H1 (cell line): Measurements from ENCODE around the gene FOXB1. TPM values are rescaled to one million over a fixed set of nuclear protein-coding genes. Genes with fewer than 3 reads are reported as not detected.

Source experiments
- CTCF ChIA-PET: fragments of 300-600 bp; sonication (Branson Sonifier 250); formaldehyde crosslinking; loops from one replicate; lab custom pipeline; 2021; ENCODE audit not compliant: partially characterized antibody; lab: Charles Lee
- POLR2A ChIA-PET: fragments of 300-600 bp; sonication (Branson Sonifier 250); formaldehyde crosslinking; loops from one replicate; lab custom pipeline; 2021; ENCODE audit warnings: inconsistent platforms; ENCODE audit not compliant: partially characterized antibody; lab: Charles Lee
- DNase-seq, 2 experiments: peaks; one replicate each; pipeline versions ENCODE4 v3.0.0 to v3.0.0-alpha.2; 2010 to 2022; ENCODE audit warnings: low spot score in 2 of 2, low read depth in 1 of 2, mixed read lengths in 1 of 2
- FAIRE-seq: peaks from 2 replicates; lab custom pipeline; 2011; peaks lifted over from hg19 to GRCh38; lab: Jason Lieb, UNC
- H2AFZ ChIP-seq: 2 replicates; pipeline ENCODE4 v1.8.1; 2012; ENCODE audit warnings: low read length, inconsistent platforms
- H2AK5ac ChIP-seq: 2 replicates; pipeline ENCODE4 v1.6.1; 2013; ENCODE audit warnings: low read depth, low read length
- H2BK120ac ChIP-seq: replicated peaks from 2 replicates; pipeline ENCODE3; 2013; ENCODE audit warnings: low read depth, low read length, inconsistent platforms
- H2BK12ac ChIP-seq: 2 replicates; pipeline ENCODE4 v1.6.1; 2013; ENCODE audit warnings: low read depth, low read length
- H2BK15ac ChIP-seq: 2 replicates; pipeline ENCODE4 v1.6.1; 2013; ENCODE audit warnings: low read length
- H2BK20ac ChIP-seq: 2 replicates; pipeline ENCODE4 v1.6.1; 2013; ENCODE audit warnings: low read length
- H2BK5ac ChIP-seq: 2 replicates; pipeline ENCODE4 v1.6.1; 2013; ENCODE audit warnings: low read depth, low read length
- H3K14ac ChIP-seq: 2 replicates; pipeline ENCODE4 v1.6.1; 2013; ENCODE audit warnings: inconsistent platforms; ENCODE audit not compliant: insufficient read length
- H3K18ac ChIP-seq: 2 replicates; pipeline ENCODE4 v1.6.1; 2013; ENCODE audit warnings: low read length; ENCODE audit errors: extremely low read depth
- H3K23ac ChIP-seq: 2 replicates; pipeline ENCODE4 v1.6.1; 2013; ENCODE audit warnings: inconsistent platforms; ENCODE audit not compliant: insufficient read length
- H3K23me2 ChIP-seq: 2 replicates; pipeline ENCODE4 v1.6.1; 2013; ENCODE audit warnings: low read depth, low read length
- H3K27ac ChIP-seq: 2 replicates; pipeline ENCODE4 v1.6.1; 2011; ENCODE audit warnings: low read depth, low read length, inconsistent platforms
- H3K27me3 ChIP-seq, 4 experiments: replicated peaks in 1 of 4; 1 replicate in 1 of 4; 2 replicates in 3 of 4; pipeline versions ENCODE4 v1.6.1 to v1.8.1; 2011 to 2013; ENCODE audit warnings: low read length in 3 of 4, mild to moderate bottlenecking in 3 of 4, inconsistent platforms in 2 of 4, mixed read lengths in 2 of 4, moderate library complexity in 1 of 4; ENCODE audit not compliant: control insufficient read depth in 3 of 4, insufficient read depth in 3 of 4; ENCODE audit errors: extremely low read depth in 1 of 4
- H3K36me3 ChIP-seq, 4 experiments: 2 replicates each; pipeline versions ENCODE4 v1.6.1 to v1.8.1; 2011 to 2013; ENCODE audit warnings: mild to moderate bottlenecking in 4 of 4, low read length in 3 of 4, moderate library complexity in 2 of 4, control low read depth in 1 of 4, inconsistent platforms in 1 of 4; ENCODE audit not compliant: insufficient read depth in 4 of 4, control insufficient read depth in 2 of 4
- H3K4ac ChIP-seq: replicated peaks from 2 replicates; pipeline ENCODE3; 2013; ENCODE audit warnings: low read length, low read depth, mixed read lengths, inconsistent platforms; ENCODE audit not compliant: insufficient read length
- H3K4me1 ChIP-seq, 4 experiments: replicated peaks in 1 of 4; 1 replicate in 1 of 4; 2 replicates in 3 of 4; pipeline versions ENCODE4 v1.6.1 to v1.8.1; 2011 to 2013; ENCODE audit warnings: low read length in 3 of 4, inconsistent platforms in 2 of 4, mixed read lengths in 1 of 4; ENCODE audit not compliant: insufficient read depth in 4 of 4, control insufficient read depth in 3 of 4
- H3K4me2 ChIP-seq, 2 experiments: 2 replicates each; pipeline versions ENCODE4 v1.6.1 to v1.8.1; 2011 to 2013; ENCODE audit warnings: low read depth in 2 of 2, low read length in 2 of 2, control low read depth in 1 of 2, inconsistent platforms in 1 of 2, mild to moderate bottlenecking in 1 of 2; ENCODE audit not compliant: insufficient read depth in 1 of 2
- H3K4me3 ChIP-seq, 4 experiments: fragments of 200-600, 300-600 bp in 1 of 4; sonication (generic), shearing (Covaris generic), sonication (Bioruptor Twin) in 1 of 4; 2 replicates each; pipeline versions ENCODE4 v1.5.1 to v1.8.1; 2011 to 2016; ENCODE audit warnings: low read length in 4 of 4, low read depth in 3 of 4, control low read depth in 2 of 4, inconsistent platforms in 2 of 4, mild to moderate bottlenecking in 2 of 4, mixed read lengths in 1 of 4, moderate library complexity in 1 of 4; ENCODE audit not compliant: insufficient read depth in 2 of 4; ENCODE audit errors: extremely low read depth in 1 of 4
- H3K56ac ChIP-seq: replicated peaks from 2 replicates; pipeline ENCODE3; 2013; ENCODE audit warnings: low read depth, mild to moderate bottlenecking, mixed read lengths, low read length, inconsistent platforms; ENCODE audit not compliant: insufficient read length
- H3K79me1 ChIP-seq: 2 replicates; pipeline ENCODE4 v1.6.1; 2013; ENCODE audit warnings: low read depth, low read length, control low read depth
- H3K79me2 ChIP-seq, 2 experiments: 2 replicates each; pipeline versions ENCODE4 v1.6.1 to v1.8.1; 2012 to 2013; ENCODE audit warnings: low read length in 2 of 2, mild to moderate bottlenecking in 2 of 2, inconsistent platforms in 1 of 2; ENCODE audit not compliant: insufficient read depth in 2 of 2, control insufficient read depth in 1 of 2
- H3K9ac ChIP-seq, 4 experiments: replicated peaks in 1 of 4; 1 replicate in 1 of 4; 2 replicates in 3 of 4; pipeline versions ENCODE4 v1.6.1 to v1.8.1; 2011 to 2013; ENCODE audit warnings: low read depth in 3 of 4, low read length in 3 of 4, control low read depth in 2 of 4, mild to moderate bottlenecking in 2 of 4, moderate library complexity in 2 of 4, inconsistent platforms in 1 of 4; ENCODE audit errors: extremely low read depth in 1 of 4
- H3K9me3 ChIP-seq, 2 experiments: 2 replicates each; pipeline versions ENCODE4 v1.6.1 to v1.8.1; 2012 to 2013; ENCODE audit warnings: mild to moderate bottlenecking in 2 of 2, moderate library complexity in 2 of 2, control low read depth in 1 of 2, inconsistent platforms in 1 of 2, low read depth in 1 of 2, low read length in 1 of 2, mixed read lengths in 1 of 2; ENCODE audit not compliant: insufficient read depth in 2 of 2
- H4K20me1 ChIP-seq, 2 experiments: replicated peaks in 1 of 2; 2 replicates each; pipeline versions ENCODE3 to v1.8.1; 2011 to 2013; ENCODE audit warnings: inconsistent platforms in 2 of 2, low read length in 2 of 2, mild to moderate bottlenecking in 1 of 2; ENCODE audit not compliant: insufficient read depth in 2 of 2, control insufficient read depth in 1 of 2
- H4K5ac ChIP-seq: 2 replicates; pipeline ENCODE4 v1.6.1; 2013; ENCODE audit warnings: low read length, low read depth, mixed read lengths, inconsistent platforms; ENCODE audit not compliant: insufficient read length
- H4K8ac ChIP-seq: 2 replicates; pipeline ENCODE4 v1.8.0; 2013; ENCODE audit warnings: mild to moderate bottlenecking, moderate library complexity, low read length, inconsistent platforms; ENCODE audit not compliant: insufficient read depth; ENCODE audit errors: extremely low read depth
- H4K91ac ChIP-seq: replicated peaks from 2 replicates; pipeline ENCODE3; 2013; ENCODE audit warnings: low read length, mixed read lengths, inconsistent platforms; ENCODE audit not compliant: insufficient read length
- CTBP2 ChIP-seq: IDR thresholded peaks from 2 replicates; pipeline ENCODE4 v1.7.0; 2011; ENCODE audit warnings: borderline replicate concordance, mild to moderate bottlenecking, moderate library complexity, mixed read lengths, low read length; ENCODE audit not compliant: insufficient read depth, insufficient read length
- GABPA ChIP-seq: IDR thresholded peaks from 2 replicates; pipeline ENCODE4 v1.6.1; 2011; ENCODE audit warnings: mild to moderate bottlenecking, low read length, moderate library complexity, borderline replicate concordance; ENCODE audit not compliant: insufficient read depth
- GTF2F1 ChIP-seq: IDR thresholded peaks from 2 replicates; pipeline ENCODE4 v1.6.1; 2012; ENCODE audit warnings: low read depth, low read length, improper control_type of control experiment, borderline replicate concordance
- KDM4A ChIP-seq: IDR thresholded peaks from one replicate; pipeline ENCODE4 v1.7.1; 2012; ENCODE audit warnings: low read depth, mild to moderate bottlenecking, moderate library complexity, low read length, inconsistent platforms; ENCODE audit not compliant: severe bottlenecking
- NRF1 ChIP-seq: IDR thresholded peaks from 2 replicates; pipeline ENCODE4 v1.6.1; 2011; ENCODE audit warnings: mild to moderate bottlenecking, low read depth, low read length, improper control_type of control experiment
- POLR2AphosphoS5 ChIP-seq: IDR thresholded peaks from 2 replicates; pipeline ENCODE4 v1.6.1; 2011; ENCODE audit warnings: low read depth, low read length
- SIRT6 ChIP-seq: IDR thresholded peaks from one replicate; pipeline ENCODE4 v1.7.1; 2012; ENCODE audit warnings: low read length, inconsistent platforms
- TCF12 ChIP-seq: IDR thresholded peaks from 2 replicates; pipeline ENCODE4 v1.6.1; 2011; ENCODE audit warnings: low read depth, mild to moderate bottlenecking, low read length
- WGBS, 2 experiments: shearing (Covaris generic) in 1 of 2; methylation state at CpG; one replicate each; pipeline versions ENCODE4 v1.1.6 to v1.1.7; 2013 to 2015; ENCODE audit warnings: low lambda C conversion rate in 2 of 2, mixed read lengths in 2 of 2, inconsistent platforms in 1 of 2, low coverage in 1 of 2, missing lambda C conversion rate in 1 of 2; ENCODE audit not compliant: insufficient replicate concordance in 2 of 2, insufficient coverage in 1 of 2, insufficient read length in 1 of 2; ENCODE audit errors: extremely low coverage in 1 of 2, missing lambda C conversion rate in 1 of 2; 5-methylcytosine and 5-hydroxymethylcytosine counted together
- polyA plus RNA-seq, 7 experiments: library from polyadenylated mRNA; depleted of rRNA in 3 of 7; stranded (reverse) in 5 of 7; unstranded in 2 of 7; fragments of >200 nt in 5 of 7; fragments of 200-250 nt in 2 of 7; gene quantifications; 1 replicate in 5 of 7; 2 replicates in 1 of 7; 4 replicates in 1 of 7; pipeline versions ENCODE4 v1.2.1 to v1.2.3, GENCODE V29; 2011 to 2013; ENCODE audit warnings: missing spikeins in 2 of 7, mixed read lengths in 2 of 7
- total RNA-seq: library from RNA; stranded (reverse); fragmentation: NEBNext Ultra II Directional; extraction: Animal tissue kit (Norgen Biotek cat#: 25700); gene quantifications from 2 replicates; pipeline ENCODE4 v1.2.1, GENCODE V29; 2021
- TF ChIP-seq, protein P1 (sequence below): IDR thresholded peaks from 2 replicates; pipeline ENCODE4 v1.6.1; 2012; ENCODE audit warnings: inconsistent platforms
- TF ChIP-seq, protein P2 (sequence below): IDR thresholded peaks from 2 replicates; pipeline ENCODE4 v1.6.1; 2011; ENCODE audit warnings: low read depth, mild to moderate bottlenecking, low read length; ENCODE audit not compliant: insufficient read depth
- TF ChIP-seq, protein P3 (sequence below), 3 experiments: IDR thresholded peaks; 1 replicate in 2 of 3; 2 replicates in 1 of 3; pipeline versions ENCODE4 v1.5.1 to v1.6.1; 2011; ENCODE audit warnings: low read length in 3 of 3, mild to moderate bottlenecking in 3 of 3, inconsistent platforms in 2 of 3, low read depth in 1 of 3, moderate library complexity in 1 of 3; ENCODE audit not compliant: insufficient read depth in 1 of 3; ENCODE audit errors: control extremely low read depth in 1 of 3

The FOXB1 gene
- total and polyA plus RNA-seq, 2 of the 8 experiments (the other 6 are each of a cell fraction or from before 2014, with no cell fraction given) = 0.92 to 1.5 TPM

DNA sequence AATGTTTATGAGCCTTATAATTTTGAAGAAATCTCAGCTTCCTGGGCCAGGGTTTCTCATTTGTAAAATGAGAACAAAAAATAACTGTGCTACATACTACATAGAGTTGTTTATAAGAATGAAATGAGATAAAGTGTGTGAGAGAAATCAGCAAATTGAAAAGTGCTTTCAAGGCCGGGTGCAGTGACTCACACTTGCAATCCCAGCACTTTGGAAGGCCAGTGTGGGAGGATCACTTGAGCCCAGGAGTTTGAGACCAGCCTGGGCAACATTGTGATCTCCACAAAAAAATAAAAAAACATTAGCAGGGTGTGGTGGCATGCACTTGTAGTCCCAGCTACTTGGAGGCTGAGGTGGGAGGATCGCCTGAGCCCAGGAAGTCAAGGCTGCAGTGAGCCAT lies 22.4 kb downstream of the FOXB1 start:
- no peak overlapping the region for H2AK5ac ChIP-seq
- CTCF ChIA-PET = interaction anchor here (1.0 kb wide), 1 partner anchor 31 kb away, joined by 3 read pairs; no protein-coding TSS in a partner anchor
- TF ChIP-seq, protein P1, sequence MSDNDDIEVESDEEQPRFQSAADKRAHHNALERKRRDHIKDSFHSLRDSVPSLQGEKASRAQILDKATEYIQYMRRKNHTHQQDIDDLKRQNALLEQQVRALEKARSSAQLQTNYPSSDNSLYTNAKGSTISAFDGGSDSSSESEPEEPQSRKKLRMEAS = no peak
- TF ChIP-seq CTBP2 = no peak
- TF ChIP-seq SIRT6 = no peak
- TF ChIP-seq NRF1 = no peak
- TF ChIP-seq GTF2F1 = no peak
- no peak for TF ChIP-seq TCF12
- no peak for TF ChIP-seq GABPA
- TF ChIP-seq, protein P2, sequence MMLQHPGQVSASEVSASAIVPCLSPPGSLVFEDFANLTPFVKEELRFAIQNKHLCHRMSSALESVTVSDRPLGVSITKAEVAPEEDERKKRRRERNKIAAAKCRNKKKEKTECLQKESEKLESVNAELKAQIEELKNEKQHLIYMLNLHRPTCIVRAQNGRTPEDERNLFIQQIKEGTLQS = no peak
- no peak for TF ChIP-seq KDM4A
- TF ChIP-seq, protein P3, sequence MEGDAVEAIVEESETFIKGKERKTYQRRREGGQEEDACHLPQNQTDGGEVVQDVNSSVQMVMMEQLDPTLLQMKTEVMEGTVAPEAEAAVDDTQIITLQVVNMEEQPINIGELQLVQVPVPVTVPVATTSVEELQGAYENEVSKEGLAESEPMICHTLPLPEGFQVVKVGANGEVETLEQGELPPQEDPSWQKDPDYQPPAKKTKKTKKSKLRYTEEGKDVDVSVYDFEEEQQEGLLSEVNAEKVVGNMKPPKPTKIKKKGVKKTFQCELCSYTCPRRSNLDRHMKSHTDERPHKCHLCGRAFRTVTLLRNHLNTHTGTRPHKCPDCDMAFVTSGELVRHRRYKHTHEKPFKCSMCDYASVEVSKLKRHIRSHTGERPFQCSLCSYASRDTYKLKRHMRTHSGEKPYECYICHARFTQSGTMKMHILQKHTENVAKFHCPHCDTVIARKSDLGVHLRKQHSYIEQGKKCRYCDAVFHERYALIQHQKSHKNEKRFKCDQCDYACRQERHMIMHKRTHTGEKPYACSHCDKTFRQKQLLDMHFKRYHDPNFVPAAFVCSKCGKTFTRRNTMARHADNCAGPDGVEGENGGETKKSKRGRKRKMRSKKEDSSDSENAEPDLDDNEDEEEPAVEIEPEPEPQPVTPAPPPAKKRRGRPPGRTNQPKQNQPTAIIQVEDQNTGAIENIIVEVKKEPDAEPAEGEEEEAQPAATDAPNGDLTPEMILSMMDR (IDR thresholded peaks at IDR 0.05; ENCODE audit: control extremely low read depth in 1 of 3, insufficient read depth in 1 of 3, low read depth in 1 of 3, low read length in 3 of 3) = no peak
- no peak for TF ChIP-seq POLR2AphosphoS5

More for the DNA sequence above, 22.4 kb downstream of the FOXB1 start:
- Histone ChIP-seq H3K14ac (no peak overlapping the region), H3K27me3 (no peaks in the 10 kb centered on the region), H4K20me1 (no peaks in the 10 kb centered on the region), H3K23ac (no peak overlapping the region), H3K4me1 (peaks cover 0 to 18% (median 13%) of the 10 kb centered on the region in 4 experiments; a peak in 4 of 7 replicates), H3K79me1 (no peaks in the 10 kb centered on the region), H3K27ac (no peak overlapping the region), H2BK12ac (no peak overlapping the region), H2AFZ (no peak overlapping the region), H4K91ac (no peak overlapping the region), H3K18ac (no peak overlapping the region), H2BK5ac (no peak overlapping the region), H3K23me2 (no peaks in the 10 kb centered on the region), H3K4ac (no peak overlapping the region), H3K4me2 (no peak overlapping the region), H3K4me3 (no peak overlapping the region), H3K36me3 (no peaks in the 10 kb centered on the region), H4K8ac (no peak overlapping the region), H3K9me3 (no peaks in the 10 kb centered on the region), H4K5ac (no peak overlapping the region), H2BK15ac (no peak overlapping the region), H2BK120ac (no peak overlapping the region), H3K79me2 (no peaks in the 10 kb centered on the region), H3K56ac (no peak overlapping the region), H3K9ac (no peak overlapping the region), H2BK20ac (no peak overlapping the region)
- FAIRE-seq (no peak), DNase-seq (no peak)
- 83% methylated on average over 2 of the region's 2 CpGs; no CpG with 5 or more reads in 1 of the 2 experiments for WGBS, 2 experiments
- POLR2A ChIA-PET = no interaction called here
